ENCODE results near the gene CDH24. TPM values are rescaled to one million over a fixed set of nuclear protein-coding genes. Genes with fewer than 3 reads are reported as not detected.

The CDH24 gene
- total and polyA plus RNA-seq, 2 donors (not counting 1 experiment from before 2014, with no cell fraction given), result 0.96 to 1.0 TPM

- H3K27me3 ChIP-seq (replicated peaks in 1 of 4; ENCODE audit: control extremely low read depth in 1 of 4, control insufficient read depth in 3 of 4, insufficient read depth in 4 of 4, low read length in 3 of 4), result no peaks in the 10 kb centered on the region
- H3K4me3 ChIP-seq (ENCODE audit: control extremely low read depth in 1 of 5, extremely low read depth in 1 of 5, insufficient read depth in 1 of 5, low read depth in 2 of 5, low read length in 4 of 5), result no peak overlapping the region
- H3K9me3 Mint-ChIP-seq (ENCODE audit: insufficient read depth), result no peaks in the 10 kb centered on the region
- DNase-seq (no peak), ATAC-seq (ENCODE audit: low read depth) (no peak)
- no peak overlapping the region for H3K4me3 Mint-ChIP-seq
- no peak overlapping the region for H3K27ac Mint-ChIP-seq
- CTCF ChIA-PET, result interaction anchor here (1.0 to 36.3 kb wide), 4 partner anchors 9 to 61 kb away, joined by 3 to 1134 read pairs (median 62); partner anchors contain the start of genes AJUBA and CDH24
- intact Hi-C loops (cut with micrococcal nuclease), result no loop called here
- H4K20me1 ChIP-seq (ENCODE audit: control insufficient read depth, insufficient read depth, low read length, poor library complexity, severe bottlenecking), result no peaks in the 10 kb centered on the region
- no peak overlapping the region for H3K27ac ChIP-seq (ENCODE audit: low read length in 2 of 2)
- POLR2A ChIA-PET, result interaction anchor here (0.6 kb wide), 1 partner anchor 40 kb away, joined by 3 read pairs; no protein-coding TSS in a partner anchor
- WGBS (ENCODE audit: insufficient coverage), result 97% methylated on average over 16 of the region's 16 CpGs
- no peak for TF ChIP-seq CTCF (IDR thresholded peaks at IDR 0.05)
- no peak for TF ChIP-seq EZH2 (IDR thresholded peaks at IDR 0.05; ENCODE audit: borderline replicate concordance, insufficient read depth, low read depth, low read length, poor library complexity, severe bottlenecking)
- H2AFZ ChIP-seq (ENCODE audit: insufficient read depth, low read depth, low read length, poor library complexity, severe bottlenecking), result no peak overlapping the region
- no peaks in the 10 kb centered on the region for H3K79me2 ChIP-seq (ENCODE audit: control insufficient read depth, insufficient read depth, low read length)
- H3K4me1 ChIP-seq (ENCODE audit: control insufficient read depth in 2 of 2, insufficient read depth in 2 of 2, low read length in 2 of 2), result no peaks in the 10 kb centered on the region
- no peaks in the 10 kb centered on the region for H3K9me3 ChIP-seq (ENCODE audit: control extremely low read depth in 1 of 3, control insufficient read depth in 2 of 3, insufficient read depth in 1 of 3, low read length in 2 of 3)
- peaks cover 2% of the 10 kb centered on the region for H3K4me1 Mint-ChIP-seq
- H3K9ac ChIP-seq (ENCODE audit: low read length), result no peak overlapping the region
- H3K27me3 Mint-ChIP-seq, result no peaks in the 10 kb centered on the region
- H3K36me3 ChIP-seq (replicated peaks in 1 of 2; ENCODE audit: control extremely low read depth in 1 of 2, control insufficient read depth in 1 of 2, extremely low read depth in 1 of 2, insufficient read depth in 2 of 2, low read length in 1 of 2), result peaks cover 0 to 15% of the 10 kb centered on the region in 2 experiments
- no peak overlapping the region for H3K4me2 ChIP-seq (replicated peaks; ENCODE audit: low read depth, low read length, poor library complexity, severe bottlenecking)
Observed at GRCh38 chr14:22998329-22999012, 58.8 kb downstream of the CDH24 start.

- no peaks in the 10 kb centered on the region for H3K79me2 ChIP-seq (ENCODE audit: control insufficient read depth, insufficient read depth, low read length)
- POLR2A ChIA-PET, result no interaction called here
- peaks cover 2% of the 10 kb centered on the region for H3K4me1 Mint-ChIP-seq
- no peak overlapping the region for H3K9ac ChIP-seq (ENCODE audit: low read length)
- TF ChIP-seq EZH2 (IDR thresholded peaks at IDR 0.05; ENCODE audit: borderline replicate concordance, insufficient read depth, low read depth, low read length, poor library complexity, severe bottlenecking) (no peak), CTCF (IDR thresholded peaks at IDR 0.05) (no peak)
- 95% methylated on average over 2 of the region's 9 CpGs for WGBS (ENCODE audit: insufficient coverage)
- DNase-seq (no peak), ATAC-seq (ENCODE audit: low read depth) (no peak)
- H3K9me3 ChIP-seq (ENCODE audit: control extremely low read depth in 1 of 3, control insufficient read depth in 2 of 3, insufficient read depth in 1 of 3, low read length in 2 of 3), result no peaks in the 10 kb centered on the region
- no peaks in the 10 kb centered on the region for H3K4me1 ChIP-seq (ENCODE audit: control insufficient read depth in 2 of 2, insufficient read depth in 2 of 2, low read length in 2 of 2)
- CTCF ChIA-PET, result interaction anchor here (1.0 to 36.3 kb wide), 4 partner anchors 8 to 62 kb away, joined by 3 to 1134 read pairs (median 62); partner anchors contain the start of genes AJUBA and CDH24
- no peaks in the 10 kb centered on the region for H3K27me3 ChIP-seq (replicated peaks in 1 of 4; ENCODE audit: control extremely low read depth in 1 of 4, control insufficient read depth in 3 of 4, insufficient read depth in 4 of 4, low read length in 3 of 4)
- intact Hi-C loops (cut with micrococcal nuclease), result no loop called here
- H3K36me3 ChIP-seq (replicated peaks in 1 of 2; ENCODE audit: control extremely low read depth in 1 of 2, control insufficient read depth in 1 of 2, extremely low read depth in 1 of 2, insufficient read depth in 2 of 2, low read length in 1 of 2), result peaks cover 0 to 19% of the 10 kb centered on the region in 2 experiments
- H3K4me2 ChIP-seq (replicated peaks; ENCODE audit: low read depth, low read length, poor library complexity, severe bottlenecking), result no peak overlapping the region
- no peak overlapping the region for H3K4me3 Mint-ChIP-seq
- H2AFZ ChIP-seq (ENCODE audit: insufficient read depth, low read depth, low read length, poor library complexity, severe bottlenecking), result no peak overlapping the region
- no peak overlapping the region for H3K4me3 ChIP-seq (ENCODE audit: control extremely low read depth in 1 of 5, extremely low read depth in 1 of 5, insufficient read depth in 1 of 5, low read depth in 2 of 5, low read length in 4 of 5)
- no peaks in the 10 kb centered on the region for H3K9me3 Mint-ChIP-seq (ENCODE audit: insufficient read depth)
- H4K20me1 ChIP-seq (ENCODE audit: control insufficient read depth, insufficient read depth, low read length, poor library complexity, severe bottlenecking), result no peaks in the 10 kb centered on the region
- no peak overlapping the region for H3K27ac Mint-ChIP-seq
- no peak overlapping the region for H3K27ac ChIP-seq (ENCODE audit: low read length in 2 of 2)
- no peaks in the 10 kb centered on the region for H3K27me3 Mint-ChIP-seq
Observed at GRCh38 chr14:22997676-22998323, 59.5 kb downstream of the CDH24 start.

Data from B cell (primary cell).